Mammary epithelial cell (primary cell): ENCODE data around the gene TNS1.

ENCODE experiments used
- CTCF ChIP-seq, 2 donors: IDR thresholded peaks in 1 of 2; conservative IDR thresholded peaks in 1 of 2; 2 replicates each; pipeline ENCODE4 v1.5.1; 2011 to 2012; ENCODE audit warnings: inconsistent platforms in 2 of 2, low read length in 2 of 2, mild to moderate bottlenecking in 2 of 2, control low read depth in 1 of 2, low read depth in 1 of 2; ENCODE audit not compliant: insufficient read depth in 1 of 2; ENCODE audit errors: extremely low read depth in 1 of 2
- EZH2 ChIP-seq: IDR thresholded peaks from 2 replicates; pipeline ENCODE4 v1.6.1; 2012; ENCODE audit warnings: low read length, inconsistent platforms, borderline replicate concordance

DNA sequence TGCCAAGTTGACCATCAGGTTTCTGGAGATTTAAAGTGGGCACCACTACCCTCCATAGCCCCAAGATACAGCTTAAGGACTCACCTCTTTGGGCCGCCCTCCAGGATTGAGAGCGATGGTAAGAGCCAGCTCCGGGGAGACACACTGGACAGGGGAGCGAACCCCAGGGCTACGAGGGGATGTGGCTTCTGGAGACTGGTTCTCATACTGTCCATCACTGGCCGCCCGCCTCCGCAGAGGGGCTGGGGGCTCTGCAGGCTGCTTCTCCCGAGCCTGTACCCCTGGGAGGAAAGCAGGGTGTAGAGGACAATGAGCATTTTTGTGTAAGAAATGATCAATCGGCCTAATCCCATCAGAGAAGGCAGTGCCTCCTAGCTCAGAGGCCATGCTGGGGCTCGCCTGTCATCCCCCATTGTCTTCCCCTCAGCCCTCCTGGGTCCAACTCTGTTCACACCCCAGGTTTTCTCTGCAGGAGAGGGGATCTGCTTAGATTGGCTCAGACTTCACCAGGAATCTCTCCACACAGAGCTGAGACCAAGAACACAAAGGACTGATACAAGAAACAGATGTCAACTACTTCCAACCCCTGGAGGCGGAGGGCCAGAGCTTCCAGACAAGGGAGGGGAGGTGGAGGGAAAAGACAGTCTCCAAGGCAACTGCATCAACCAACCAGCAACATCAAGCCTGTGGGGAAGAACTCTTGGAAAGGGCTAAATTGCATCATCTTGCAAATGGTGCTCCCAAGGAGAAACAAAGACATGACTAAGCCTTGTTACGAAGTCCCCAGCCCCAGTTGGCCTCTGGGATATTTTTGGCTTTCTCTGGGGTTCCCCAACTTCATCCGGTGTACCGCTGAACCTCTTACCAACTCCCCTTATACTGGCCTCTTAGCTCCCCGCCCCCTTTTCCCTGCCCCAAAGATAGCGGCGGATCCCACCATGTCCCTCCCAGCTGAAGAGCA lies 166.6 kb downstream of the TNS1 start:
- no peak for TF ChIP-seq EZH2
- TF ChIP-seq CTCF (conservative IDR thresholded peaks at IDR 0.05 in 1 of 2, IDR thresholded peaks at IDR 0.05 in 1 of 2; ENCODE audit: extremely low read depth in 1 of 2, insufficient read depth in 1 of 2, low read depth in 1 of 2, low read length in 2 of 2) = no peak
